Activated effector memory CD4-positive, alpha-beta T cell treated with anti-CD3 and anti-CD28 coated beads, Interleukin-2, amount 50 U/mL, for 16 hours (primary cell): ENCODE results near the gene PSME4.
"Not testable (repeated sequence)": the region's sequence is repeated elsewhere in the genome, so short reads cannot be mapped to it uniquely, and the experiment has no call there.

Experiments
- DNase-seq: peaks from one replicate; pipeline ENCODE4 v3.0.0-alpha.2; 2020

The PSME4 gene

DNA sequence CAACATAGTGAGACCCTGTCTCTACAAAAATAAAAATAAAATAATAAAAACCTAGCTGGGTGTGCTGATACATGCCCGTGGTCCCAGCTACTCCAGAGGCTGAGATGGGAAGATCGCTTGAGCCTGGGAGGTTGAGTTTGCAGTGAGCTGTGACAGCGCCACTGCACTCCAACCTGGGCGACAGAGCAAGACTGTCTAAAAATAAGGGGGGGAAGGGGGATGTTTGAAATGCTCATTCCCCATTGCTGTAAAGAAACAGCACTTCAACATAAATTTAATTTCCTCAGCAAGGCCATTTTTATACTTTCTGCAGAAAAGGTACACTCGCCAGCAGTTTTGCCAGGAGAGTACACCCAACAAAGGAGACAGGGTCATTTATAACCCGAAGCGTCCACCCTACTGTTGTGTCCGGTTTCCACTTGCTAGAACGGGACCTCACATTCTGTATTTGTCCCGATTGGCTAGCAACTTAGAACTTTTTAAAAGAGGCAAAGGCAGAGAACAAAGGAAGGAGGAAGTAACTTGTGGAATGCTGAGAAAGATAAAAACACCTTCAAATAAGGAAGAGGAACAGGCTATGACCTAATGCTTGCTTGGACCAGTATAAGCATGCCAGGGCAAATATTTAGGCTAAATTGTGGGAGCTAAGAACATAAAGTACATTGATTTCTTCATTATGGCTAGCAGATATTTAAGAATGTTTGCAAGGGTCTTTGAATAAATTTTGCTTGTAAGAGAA is 9.1 kb downstream of the PSME4 start:
- DNase-seq, result not testable (repeated sequence)

DNA sequence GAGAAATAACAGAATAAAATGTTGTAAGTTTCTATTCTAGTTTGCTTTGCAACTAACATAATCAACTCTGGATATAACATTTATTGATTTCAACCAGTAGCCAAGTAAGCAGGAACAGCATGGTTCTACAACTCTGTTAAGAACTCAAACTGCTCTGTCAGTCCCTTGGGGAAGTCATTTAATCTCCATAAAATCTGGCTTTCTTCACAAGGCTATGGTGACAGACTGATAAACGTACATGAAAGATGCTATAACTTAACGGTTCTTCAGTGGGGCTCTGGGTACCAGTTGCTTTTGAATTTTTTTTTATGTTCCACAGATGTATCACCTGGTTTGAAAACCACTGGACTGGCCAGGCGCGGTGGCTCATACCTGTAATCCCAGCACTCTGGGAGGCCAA is 10.3 kb downstream of the PSME4 start:
- no peak for DNase-seq

GRCh38 chr2:53958443-53958842 is 12.3 kb downstream of the PSME4 start:
- no peak for DNase-seq

DNA sequence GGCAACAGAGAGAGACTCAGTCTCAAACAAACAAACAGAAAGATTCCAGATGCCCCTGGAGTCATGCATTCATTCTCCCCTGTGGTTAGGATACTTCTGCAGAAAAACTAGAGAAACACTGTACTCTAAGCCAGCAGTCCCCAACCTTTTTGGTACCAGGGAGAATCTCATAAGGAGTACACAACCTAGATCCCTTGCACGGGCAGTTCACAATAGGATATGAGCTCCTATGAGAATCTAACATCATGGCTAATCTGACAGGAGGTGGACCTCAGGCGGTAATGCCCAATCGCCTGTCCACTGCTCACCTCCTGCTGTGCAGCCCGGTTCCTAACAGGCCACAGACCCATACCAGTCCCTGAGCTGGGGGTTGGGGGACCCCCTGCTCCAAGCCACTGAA is 18.3 kb downstream of the PSME4 start:
- no peak for DNase-seq

- no peak for DNase-seq
These were observed 21.3 kb downstream of the PSME4 start for GRCh38 chr2:53949457-53949856.

DNA sequence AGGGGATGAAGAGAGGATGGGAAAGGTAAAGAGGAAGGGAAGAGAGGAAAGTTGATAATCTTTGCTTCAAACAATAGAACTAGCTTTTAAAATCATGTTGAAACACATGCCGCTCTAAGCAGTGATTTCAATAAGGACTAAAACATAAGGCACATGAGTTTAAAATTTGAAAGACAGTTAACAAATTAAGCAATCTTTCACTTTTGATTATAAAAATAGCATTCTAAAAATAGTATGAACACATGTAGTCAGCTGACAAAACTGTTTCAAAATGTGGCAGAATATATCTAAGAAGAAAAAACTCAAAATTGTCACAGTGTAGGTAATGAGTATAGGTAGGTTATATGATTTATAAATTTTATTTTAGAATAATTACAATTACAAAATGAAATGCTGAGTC is 25.3 kb downstream of the PSME4 start:
- DNase-seq, result no peak

GRCh38 chr2:53944542-53944941 is 26.3 kb downstream of the PSME4 start:
- DNase-seq, result no peak

- DNase-seq, result no peak
These were observed 28.5 kb downstream of the PSME4 start for GRCh38 chr2:53942280-53942679.

DNA sequence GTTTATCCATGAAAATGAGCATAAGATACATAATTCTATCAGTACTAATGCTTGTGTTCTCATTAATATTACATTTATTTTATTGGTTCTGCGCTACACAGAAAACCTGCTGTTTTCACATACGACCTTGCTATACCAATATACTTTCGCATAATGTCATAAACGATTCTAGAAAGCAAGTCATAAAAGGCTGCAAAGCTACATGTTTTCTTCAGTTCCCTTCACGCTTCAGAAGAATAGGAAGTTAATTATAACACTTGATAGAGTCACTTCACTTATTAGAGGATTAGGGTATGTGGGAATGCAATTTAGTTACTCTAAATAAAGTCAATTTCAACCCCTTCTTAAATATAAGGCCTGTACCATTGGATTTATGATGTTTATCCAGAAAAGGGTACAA is 29.0 kb downstream of the PSME4 start:
- no peak for DNase-seq

- no peak for DNase-seq
These were observed 31.1 kb downstream of the PSME4 start for GRCh38 chr2:53939656-53940055.

GRCh38 chr2:53938904-53939303 is 31.9 kb downstream of the PSME4 start:
- DNase-seq, result no peak

- no peak for DNase-seq
These were observed 37.5 kb downstream of the PSME4 start for GRCh38 chr2:53933329-53933728.

- DNase-seq, result not testable (repeated sequence)
These were observed 44.5 kb downstream of the PSME4 start for GRCh38 chr2:53926321-53926720.

DNA sequence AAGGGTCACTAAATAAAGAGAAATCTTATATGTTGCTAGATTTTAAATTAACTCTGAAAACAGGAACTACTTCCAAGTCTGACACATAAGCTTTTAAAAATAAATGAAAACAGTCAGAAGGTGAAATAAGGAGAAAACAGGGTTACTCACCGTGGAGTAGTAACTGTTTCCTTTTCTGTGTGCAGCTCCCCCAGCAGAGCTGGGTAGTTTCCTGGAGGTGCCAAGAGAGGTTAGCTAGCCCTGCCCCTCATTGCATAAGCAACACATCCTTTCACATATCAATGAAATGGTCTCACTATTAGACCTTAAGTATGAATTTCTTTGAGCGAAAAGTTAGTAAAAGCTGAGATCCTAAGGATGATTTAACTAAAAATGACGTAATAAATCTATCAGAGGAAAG is 57.1 kb downstream of the PSME4 start:
- DNase-seq, result no peak

- DNase-seq, result no peak
These were observed 59.2 kb downstream of the PSME4 start for GRCh38 chr2:53911434-53912189.

- no peak for DNase-seq
These were observed 63.2 kb downstream of the PSME4 start for GRCh38 chr2:53907582-53907981.

DNA sequence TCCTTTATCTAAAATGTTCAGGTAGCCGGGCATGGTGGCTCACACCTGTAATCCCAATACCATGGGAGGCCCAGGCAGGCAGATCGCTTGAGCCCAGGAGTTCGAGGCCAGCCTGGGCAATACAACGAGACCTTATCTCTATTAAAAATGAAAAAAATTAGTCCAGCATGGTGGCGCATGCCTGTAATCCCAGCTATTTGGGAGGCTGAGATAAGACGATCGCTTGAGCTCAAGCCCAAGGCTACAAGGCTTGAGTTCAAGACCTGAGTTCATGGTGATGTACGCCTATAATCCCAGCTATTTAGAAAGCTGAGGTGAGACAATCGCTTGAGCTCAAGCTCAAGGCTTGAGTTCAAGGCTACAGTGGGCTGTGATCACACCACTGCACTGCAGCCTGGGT is 65.4 kb downstream of the PSME4 start:
- no peak for DNase-seq

- no peak for DNase-seq
These were observed 67.8 kb downstream of the PSME4 start for GRCh38 chr2:53903011-53903410.

DNA sequence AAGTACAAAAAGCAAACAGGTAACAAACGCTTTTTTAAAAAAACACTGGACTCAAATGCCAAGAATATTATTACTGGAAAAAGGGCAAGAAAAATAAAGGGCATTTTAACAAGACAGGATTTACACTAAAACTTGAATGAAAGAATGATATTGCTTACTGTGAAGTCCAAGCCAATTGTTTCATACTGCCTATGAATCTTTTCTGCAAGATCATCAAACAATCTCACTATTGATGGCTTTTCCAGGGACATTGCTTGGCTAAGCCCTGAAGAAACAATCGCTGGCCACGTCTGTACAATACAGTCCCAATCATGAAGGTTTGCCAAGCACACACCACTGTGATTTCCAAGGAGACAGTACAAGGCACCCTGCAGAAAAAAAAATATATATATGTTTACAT is 69.6 kb downstream of the PSME4 start:
- DNase-seq, result no peak

- no peak for DNase-seq
These were observed 73.9 kb downstream of the PSME4 start for GRCh38 chr2:53896864-53897263.

DNA sequence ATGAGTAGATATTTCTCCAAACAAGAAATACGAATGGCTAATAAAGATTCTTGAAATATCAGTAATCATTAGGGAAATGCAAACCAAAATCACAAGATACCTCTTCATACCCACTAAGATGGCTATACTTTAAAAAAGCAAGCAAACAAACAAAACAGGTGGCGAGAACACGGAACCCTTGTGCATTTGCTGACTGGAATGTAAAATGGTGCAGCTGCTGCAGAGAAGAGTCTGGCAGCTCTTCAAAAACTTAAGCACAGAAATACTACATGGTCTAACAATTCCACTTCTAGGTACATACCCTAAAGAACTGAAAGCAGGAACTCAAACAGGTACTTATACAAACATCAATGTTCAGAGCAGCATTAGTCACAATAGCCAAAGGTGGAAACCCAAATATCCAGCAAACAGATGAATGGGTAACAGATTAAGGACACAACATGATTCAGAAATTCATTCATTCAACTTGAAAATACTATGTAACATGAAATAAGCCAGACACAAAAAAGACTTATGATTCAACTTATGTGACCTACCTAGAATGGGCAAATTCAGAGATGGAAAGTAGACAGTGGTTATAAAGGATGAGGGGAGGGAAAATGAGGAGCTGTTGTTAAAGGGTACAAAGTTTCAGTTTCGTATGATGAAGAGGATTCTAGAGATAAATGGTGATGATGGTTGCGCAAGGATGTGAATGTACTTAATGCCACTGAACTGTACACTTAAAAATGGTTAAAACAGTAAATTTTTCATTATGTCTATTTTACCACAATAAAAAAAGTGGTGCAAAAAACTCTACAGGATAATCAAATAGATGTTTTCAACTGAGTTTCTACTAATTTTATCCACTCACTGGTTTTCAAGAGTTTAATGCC is 84.2 kb downstream of the PSME4 start:
- no peak for DNase-seq

GRCh38 chr2:53884883-53885282 is 85.9 kb downstream of the PSME4 start:
- DNase-seq, result no peak

- DNase-seq, result no peak
These were observed 88.8 kb downstream of the PSME4 start for GRCh38 chr2:53881986-53882385.

GRCh38 chr2:53881360-53881759 is 89.4 kb downstream of the PSME4 start:
- no peak for DNase-seq
